Endodermal cell (in vitro differentiated cells): ENCODE data around the gene STPG1. TPM values are rescaled to one million over a fixed set of nuclear protein-coding genes. Genes with fewer than 3 reads are reported as not detected.
A peak's percentile ranks its signal among the peaks of the same experiment; 100 is the strongest.

Source experiments
- DNase-seq: peaks from one replicate; pipeline ENCODE4 v3.0.0-alpha.2; 2017
- H3K27ac ChIP-seq: 2 replicates; pipeline ENCODE4 v1.5.1; 2013; ENCODE audit warnings: mild to moderate bottlenecking, low read depth, low read length, moderate library complexity
- H3K27me3 ChIP-seq: 2 replicates; pipeline ENCODE4 v1.6.1; 2013; ENCODE audit warnings: mild to moderate bottlenecking, low read length, moderate library complexity; ENCODE audit not compliant: insufficient read depth, control insufficient read depth, poor library complexity, severe bottlenecking
- H3K36me3 ChIP-seq: 2 replicates; pipeline ENCODE4 v1.7.0; 2013; ENCODE audit warnings: mild to moderate bottlenecking, low read length, moderate library complexity; ENCODE audit not compliant: control insufficient read depth, insufficient read depth
- H3K4me1 ChIP-seq: one replicate; pipeline ENCODE4 v1.7.0; 2013; ENCODE audit warnings: low read length; ENCODE audit not compliant: control insufficient read depth, insufficient read depth
- H3K4me3 ChIP-seq: 2 replicates; pipeline ENCODE4 v1.5.1; 2013; ENCODE audit warnings: mild to moderate bottlenecking, low read length, moderate library complexity
- H3K9ac ChIP-seq: 2 replicates; pipeline ENCODE4 v1.6.1; 2013; ENCODE audit warnings: mild to moderate bottlenecking, low read length, moderate library complexity; ENCODE audit not compliant: poor library complexity, severe bottlenecking; ENCODE audit errors: extremely low read depth
- H3K9me3 ChIP-seq: 2 replicates; pipeline ENCODE4 v1.6.1; 2013; ENCODE audit warnings: mild to moderate bottlenecking, low read length, moderate library complexity; ENCODE audit not compliant: control insufficient read depth
- H3K27ac Mint-ChIP-seq: 2 replicates; pipeline ENCODE4 v1.8.0; 2020; ENCODE audit warnings: mixed read lengths
- H3K27me3 Mint-ChIP-seq: 2 replicates; pipeline ENCODE4 v1.8.0; 2021; ENCODE audit warnings: mild to moderate bottlenecking, mixed read lengths; ENCODE audit not compliant: insufficient read depth
- H3K36me3 Mint-ChIP-seq: 2 replicates; pipeline ENCODE4 v1.8.0; 2020; ENCODE audit warnings: low read depth, mixed read lengths
- H3K4me1 Mint-ChIP-seq: 2 replicates; pipeline ENCODE4 v1.8.0; 2020; ENCODE audit warnings: mixed read lengths
- H3K4me3 Mint-ChIP-seq: 2 replicates; pipeline ENCODE4 v1.8.0; 2020; ENCODE audit warnings: mild to moderate bottlenecking, moderate library complexity, mixed read lengths
- H3K9me3 Mint-ChIP-seq: 2 replicates; pipeline ENCODE4 v1.8.0; 2020; ENCODE audit warnings: mild to moderate bottlenecking, mixed read lengths
- CTCF ChIP-seq: fragments of 200-600 bp; sonication (generic); conservative IDR thresholded peaks from 2 replicates; pipeline ENCODE4 v1.5.0; 2021; ENCODE audit warnings: antibody characterized with exemption, mild to moderate bottlenecking
- WGBS, 2 experiments: methylation state at CpG; one replicate each; pipeline versions ENCODE4 v1.1.5 to v1.1.7; 2013; ENCODE audit warnings: missing lambda C conversion rate in 2 of 2, mixed read lengths in 1 of 2; ENCODE audit not compliant: insufficient coverage in 1 of 2, insufficient read length in 1 of 2; 5-methylcytosine and 5-hydroxymethylcytosine counted together
- total RNA-seq, 2 donors: library from RNA; stranded (reverse); fragmentation: NEBNext Ultra II Directional in 1 of 2; extraction: Animal tissue kit (Norgen Biotek cat#: 25700) in 1 of 2; gene quantifications; 2 replicates in 1 of 2; 3 replicates in 1 of 2; pipeline ENCODE4 v1.2.1, GENCODE V29; 2021

STPG1 gene
- total RNA-seq, 2 donors from 2014 or later: 16.6 to 16.9 TPM

- WGBS, 2 experiments: 84 to 93% methylated on average over 2 to 3 of the region's 3 CpGs
- peaks cover 3% of the 10 kb centered on the region for H3K4me1 ChIP-seq
Observed at GRCh38 chr1:24316645-24317044, 96.9 kb downstream of the STPG1 start.

GRCh38 chr1:24315391-24315790, 98.2 kb downstream of the STPG1 start:
- H3K9ac ChIP-seq: no peak overlapping the region
- H3K36me3 ChIP-seq: no peaks in the 10 kb centered on the region
- TF ChIP-seq CTCF: no peak
- H3K4me3 ChIP-seq: no peak overlapping the region
- H3K9me3 ChIP-seq: no peaks in the 10 kb centered on the region
- Mint-ChIP-seq H3K4me3 (no peak overlapping the region), H3K27ac (no peak overlapping the region), H3K9me3 (no peaks in the 10 kb centered on the region), H3K4me1 (peaks cover 28% of the 10 kb centered on the region), H3K27me3 (peaks cover 16% of the 10 kb centered on the region), H3K36me3 (no peaks in the 10 kb centered on the region)
- peaks cover 3% of the 10 kb centered on the region for H3K4me1 ChIP-seq
- no peak for DNase-seq
- H3K27ac ChIP-seq: no peak overlapping the region
- 87 to 92% methylated on average over 4 to 6 of the region's 6 CpGs for WGBS, 2 experiments
- peaks cover 14% of the 10 kb centered on the region for H3K27me3 ChIP-seq

More at GRCh38 chr1:24316645-24317044, 96.9 kb downstream of the STPG1 start:
- H3K27ac ChIP-seq: no peak overlapping the region
- DNase-seq: no peak
- no peak overlapping the region for H3K9ac ChIP-seq
- H3K9me3 ChIP-seq: no peaks in the 10 kb centered on the region
- Mint-ChIP-seq H3K36me3 (no peaks in the 10 kb centered on the region), H3K4me1 (peaks cover 40% of the 10 kb centered on the region), H3K27ac (no peak overlapping the region), H3K27me3 (peaks cover 28% of the 10 kb centered on the region), H3K4me3 (no peak overlapping the region), H3K9me3 (no peaks in the 10 kb centered on the region)
- H3K27me3 ChIP-seq: peaks cover 26% of the 10 kb centered on the region
- TF ChIP-seq CTCF: peak; percentile 33
- no peaks in the 10 kb centered on the region for H3K36me3 ChIP-seq
- H3K4me3 ChIP-seq: no peak overlapping the region

- H3K4me3 Mint-ChIP-seq: no peak overlapping the region
- WGBS, 2 experiments: 92% methylated on average over 1 of the region's 1 CpG; no CpG with 5 or more reads in 1 of the 2 experiments
- DNase-seq: no peak
- Histone ChIP-seq H3K4me3 (no peak overlapping the region), H3K9ac (no peak overlapping the region), H3K27me3 (no peaks in the 10 kb centered on the region), H3K9me3 (no peaks in the 10 kb centered on the region), H3K36me3 (no peaks in the 10 kb centered on the region), H3K27ac (no peak overlapping the region), H3K4me1 (no peaks in the 10 kb centered on the region)
- H3K36me3 Mint-ChIP-seq: no peaks in the 10 kb centered on the region
- H3K4me1 Mint-ChIP-seq: peaks cover 11% of the 10 kb centered on the region
- H3K27ac Mint-ChIP-seq: no peak overlapping the region
- no peak for TF ChIP-seq CTCF
- H3K27me3 Mint-ChIP-seq: no peaks in the 10 kb centered on the region
- H3K9me3 Mint-ChIP-seq: no peaks in the 10 kb centered on the region
Observed at GRCh38 chr1:24311741-24312140, 101.8 kb downstream of the STPG1 start.
